ENCODE results near the gene VEZT.

GRCh38 chr12:95277139-95277538 is 59.5 kb downstream of the VEZT start:
- TF ChIP-seq CTCF (conservative IDR thresholded peaks at IDR 0.05; ENCODE audit: low read depth, low read length): no peak
- TF ChIP-seq EZH2 (IDR thresholded peaks at IDR 0.05; ENCODE audit: borderline replicate concordance, low read depth, low read length, poor library complexity, severe bottlenecking): no peak

All from A673 (cell line).